ENCODE measurements around the gene LMOD2. TPM values are rescaled to one million over a fixed set of nuclear protein-coding genes. Genes with fewer than 3 reads are reported as not detected.

The LMOD2 gene
- total RNA-seq, 1 experiment from 2014 or later: not detected

- Histone ChIP-seq H3K4me3 (ENCODE audit: low read depth in 2 of 2, low read length in 2 of 2) (no peak overlapping the region), H3K27me3 (ENCODE audit: control insufficient read depth, insufficient read depth, low read length) (no peaks in the 10 kb centered on the region), H3K9me3 (ENCODE audit: control insufficient read depth, insufficient read depth, low read depth, low read length) (no peaks in the 10 kb centered on the region), H3K4me1 (ENCODE audit: control insufficient read depth, insufficient read depth, low read length) (no peaks in the 10 kb centered on the region), H3K36me3 (ENCODE audit: control insufficient read depth, insufficient read depth, low read length) (no peaks in the 10 kb centered on the region), H3K27ac (ENCODE audit: low read length) (no peak overlapping the region)
- in situ Hi-C loops (cut with HindIII; ENCODE audit: low pct_unique_long_range_greater_than_20kb, low sequenced_read_pairs) (no loop called here), intact Hi-C loops (cut with micrococcal nuclease; ENCODE audit: unreplicated experiment) (no loop called here)
- TF ChIP-seq CTCF (IDR thresholded peaks at IDR 0.05) (no peak), POLR2AphosphoS5 (IDR thresholded peaks at IDR 0.05; ENCODE audit: low read depth, low read length) (no peak), SIN3A (IDR thresholded peaks at IDR 0.05; ENCODE audit: borderline replicate concordance, insufficient read depth, low read depth, low read length) (no peak)
- no TSS peak for BruUV-seq (replicated peaks)
- ChIA-PET POLR2A (no interaction called here), CTCF (interaction anchor here (0.6 kb wide), 1 partner anchor 27 kb away, joined by 3 read pairs; no protein-coding TSS in a partner anchor)
- DNase-seq (ENCODE audit: low read depth, low spot score): no peak
- no peak for ATAC-seq
These were observed 5.1 kb upstream of the LMOD2 start for GRCh38 chr7:123650595-123650994.

- no peaks in the 10 kb centered on the region for H3K36me3 ChIP-seq (ENCODE audit: control insufficient read depth, insufficient read depth, low read length)
- H3K4me3 ChIP-seq (ENCODE audit: low read depth in 2 of 2, low read length in 2 of 2): no peak overlapping the region
- no peak overlapping the region for H3K27ac ChIP-seq (ENCODE audit: low read length)
- BruUV-seq (replicated peaks): no TSS peak
- no peaks in the 10 kb centered on the region for H3K4me1 ChIP-seq (ENCODE audit: control insufficient read depth, insufficient read depth, low read length)
- TF ChIP-seq REST (IDR thresholded peaks at IDR 0.05; ENCODE audit: insufficient read depth in 1 of 2, low read depth in 2 of 2, low read length in 1 of 2) (no peak), TCF7L2 (IDR thresholded peaks at IDR 0.05; ENCODE audit: low read depth, low read length) (no peak)
- no peak for ATAC-seq
- H3K9me3 ChIP-seq (ENCODE audit: control insufficient read depth, insufficient read depth, low read depth, low read length): no peaks in the 10 kb centered on the region
- ChIA-PET CTCF (no interaction called here), POLR2A (no interaction called here)
- in situ Hi-C loops (cut with HindIII; ENCODE audit: low pct_unique_long_range_greater_than_20kb, low sequenced_read_pairs) (no loop called here), intact Hi-C loops (cut with micrococcal nuclease; ENCODE audit: unreplicated experiment) (no loop called here)
- no peak for DNase-seq (ENCODE audit: low read depth, low spot score)
- H3K27me3 ChIP-seq (ENCODE audit: control insufficient read depth, insufficient read depth, low read length): no peaks in the 10 kb centered on the region
These were observed 3.3 kb upstream of the LMOD2 start for GRCh38 chr7:123652406-123652805.

GRCh38 chr7:123653162-123653561 lies 2.5 kb upstream of the LMOD2 start:
- CTCF ChIA-PET: no interaction called here
- no TSS peak for BruUV-seq (replicated peaks)

More at GRCh38 chr7:123653162-123653561, 2.5 kb upstream of the LMOD2 start:
- DNase-seq (ENCODE audit: low read depth, low spot score): no peak
- POLR2A ChIA-PET: no interaction called here
- in situ Hi-C loops (cut with HindIII; ENCODE audit: low pct_unique_long_range_greater_than_20kb, low sequenced_read_pairs): no loop called here
- no peak for ATAC-seq
- no peaks in the 10 kb centered on the region for H3K27me3 ChIP-seq (ENCODE audit: control insufficient read depth, insufficient read depth, low read length)
- H3K36me3 ChIP-seq (ENCODE audit: control insufficient read depth, insufficient read depth, low read length): no peaks in the 10 kb centered on the region
- no peaks in the 10 kb centered on the region for H3K9me3 ChIP-seq (ENCODE audit: control insufficient read depth, insufficient read depth, low read depth, low read length)
- no peak overlapping the region for H3K27ac ChIP-seq (ENCODE audit: low read length)
- H3K4me1 ChIP-seq (ENCODE audit: control insufficient read depth, insufficient read depth, low read length): no peaks in the 10 kb centered on the region
- H3K4me3 ChIP-seq (ENCODE audit: low read depth in 2 of 2, low read length in 2 of 2): no peak overlapping the region
- no peak for TF ChIP-seq SIN3A (IDR thresholded peaks at IDR 0.05; ENCODE audit: borderline replicate concordance, insufficient read depth, low read depth, low read length)
- no peak for TF ChIP-seq POLR2AphosphoS5 (IDR thresholded peaks at IDR 0.05; ENCODE audit: low read depth, low read length)
- no peak for TF ChIP-seq REST (IDR thresholded peaks at IDR 0.05; ENCODE audit: insufficient read depth in 1 of 2, low read depth in 2 of 2, low read length in 1 of 2)
- no peak for TF ChIP-seq TCF7L2 (IDR thresholded peaks at IDR 0.05; ENCODE audit: low read depth, low read length)
- no peak for TF ChIP-seq CTCF (IDR thresholded peaks at IDR 0.05)
- intact Hi-C loops (cut with micrococcal nuclease; ENCODE audit: unreplicated experiment): no loop called here

All from Panc1 (cell line).